GM18517 (cell line): ENCODE data around the gene SIGLEC9.

ENCODE experiments used
- ATAC-seq: cut with Tn5 transposase; IDR thresholded peaks from one replicate; pipeline ENCODE4 v1.9.1; 2021; ENCODE audit warnings: mild to moderate bottlenecking, moderate library complexity; ENCODE audit not compliant: unreplicated experiment

Gene SIGLEC9

DNA sequence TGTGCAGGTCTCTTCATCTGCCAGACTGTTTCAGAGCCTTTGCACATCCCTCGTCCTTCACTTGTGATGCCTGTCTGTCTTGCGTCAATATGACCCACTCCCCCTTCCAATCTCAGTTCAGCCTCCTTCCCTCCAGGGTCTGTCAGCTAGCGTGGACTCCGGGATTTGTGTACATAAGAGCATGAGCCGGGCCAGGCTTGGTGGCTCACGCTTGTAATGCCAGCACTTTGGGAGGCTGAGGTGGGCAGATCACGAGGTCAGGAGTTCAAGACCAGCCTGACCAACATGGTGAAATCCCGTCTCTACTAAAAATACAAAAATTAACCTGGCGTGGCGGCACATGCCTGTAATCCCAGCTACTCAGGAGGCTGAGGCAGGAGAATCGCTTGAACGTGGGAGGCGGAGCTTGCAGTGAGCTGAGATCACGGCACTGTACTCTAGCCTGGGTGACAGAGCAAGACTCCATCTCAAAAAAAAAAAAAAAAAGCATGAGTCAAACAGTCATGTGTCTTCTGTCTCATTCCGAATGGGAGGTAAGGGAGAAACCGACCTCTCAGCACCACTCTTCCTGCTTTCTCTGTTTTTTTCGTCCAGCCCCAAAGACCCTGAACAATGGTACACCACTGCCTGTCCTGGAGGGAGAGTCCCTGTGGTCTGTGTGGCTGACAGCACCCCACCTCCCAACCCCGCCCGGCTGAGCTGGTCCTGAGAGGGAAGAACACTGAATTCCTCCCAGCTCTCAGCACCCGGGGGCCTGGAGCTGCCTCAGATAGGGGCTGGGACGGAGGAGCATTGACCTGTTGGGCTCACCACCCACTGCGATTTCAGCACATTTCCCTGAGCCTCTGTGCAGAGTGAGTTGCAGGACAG, 2.4 kb upstream of the SIGLEC9 start:
- ATAC-seq: no peak

DNA sequence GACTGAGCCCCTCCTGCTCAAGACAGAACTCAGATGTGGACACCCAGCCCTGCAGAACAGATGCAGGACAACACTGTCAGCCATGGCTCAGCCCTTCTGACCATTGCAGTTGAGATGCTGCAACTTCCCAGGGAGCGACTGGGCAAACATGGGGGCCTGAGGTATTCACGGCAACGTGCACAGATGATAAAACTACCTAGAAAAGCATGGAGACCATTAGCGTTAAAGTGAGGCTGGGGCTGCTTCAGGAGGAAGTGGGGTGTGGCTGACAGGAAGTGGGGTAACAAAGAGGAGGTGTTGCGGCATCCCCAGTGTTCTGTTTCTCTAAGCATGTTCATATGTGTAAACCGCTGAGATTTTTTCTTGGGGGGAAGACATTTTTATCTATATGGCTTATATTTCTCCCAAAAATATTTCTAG, 1.3 kb upstream of the SIGLEC9 start:
- ATAC-seq: no peak

DNA sequence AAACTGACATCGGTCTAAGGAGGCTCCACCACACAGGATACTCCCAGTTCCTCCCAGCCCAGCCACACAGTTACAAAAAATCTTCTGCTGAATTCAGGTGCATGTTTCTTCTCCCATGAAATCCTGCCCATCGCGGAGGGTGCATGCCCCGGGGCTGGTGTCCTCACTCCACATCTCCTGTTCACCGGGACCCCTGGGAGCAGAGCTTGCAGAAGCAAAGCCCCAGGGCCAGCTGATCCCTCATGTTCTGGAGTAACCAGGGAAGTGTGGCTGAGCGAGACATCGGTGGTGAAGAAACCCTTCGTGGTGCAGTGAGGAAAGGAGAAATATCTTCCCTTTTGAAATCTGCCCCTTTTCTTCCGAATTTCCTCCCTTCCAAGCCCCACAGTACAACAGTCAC, 904 bp upstream of the SIGLEC9 start:
- ATAC-seq: no peak

DNA sequence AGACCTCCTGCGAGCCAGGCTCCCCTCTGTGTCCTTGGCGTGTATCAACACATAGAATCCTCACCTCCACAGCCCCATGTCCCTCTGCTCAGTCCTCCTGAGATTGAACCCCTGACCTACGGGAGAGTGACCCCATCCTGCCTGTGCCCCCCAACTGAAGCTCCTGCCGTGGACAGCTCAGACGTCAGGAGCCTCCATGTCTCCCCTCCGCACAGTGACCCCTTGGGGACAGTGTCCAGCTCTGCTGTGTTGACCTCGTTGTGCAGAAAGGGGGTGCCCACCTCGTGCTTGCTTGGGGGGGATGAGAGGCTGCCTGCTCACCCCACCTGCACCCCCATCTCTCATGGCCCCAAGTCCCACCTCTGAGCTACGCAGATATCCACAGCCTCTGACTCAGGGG, 490 bp upstream of the SIGLEC9 start:
- ATAC-seq: no peak

DNA sequence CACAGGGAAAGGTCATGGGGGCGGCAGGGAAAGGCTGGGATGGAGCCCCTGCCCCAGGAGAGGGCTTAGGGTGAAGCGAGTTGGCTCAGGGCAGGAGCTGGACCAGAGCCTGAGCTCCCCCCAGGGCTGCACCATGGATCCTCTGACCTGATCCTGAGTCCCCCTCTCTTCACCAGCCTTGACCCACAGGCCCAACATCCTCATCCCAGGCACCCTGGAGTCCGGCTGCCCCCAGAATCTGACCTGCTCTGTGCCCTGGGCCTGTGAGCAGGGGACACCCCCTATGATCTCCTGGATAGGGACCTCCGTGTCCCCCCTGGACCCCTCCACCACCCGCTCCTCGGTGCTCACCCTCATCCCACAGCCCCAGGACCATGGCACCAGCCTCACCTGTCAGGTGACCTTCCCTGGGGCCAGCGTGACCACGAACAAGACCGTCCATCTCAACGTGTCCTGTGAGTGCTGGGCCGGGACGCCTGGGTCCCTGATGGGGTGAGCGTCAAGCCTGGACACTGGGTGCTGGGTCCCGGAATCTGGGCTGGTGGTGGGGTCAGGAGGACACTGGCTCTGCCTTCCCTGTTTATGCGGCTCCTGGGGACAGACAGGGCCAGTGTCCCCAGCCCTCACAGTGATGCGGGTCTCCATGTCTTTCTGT, 842 bp downstream of the SIGLEC9 start:
- no peak for ATAC-seq

DNA sequence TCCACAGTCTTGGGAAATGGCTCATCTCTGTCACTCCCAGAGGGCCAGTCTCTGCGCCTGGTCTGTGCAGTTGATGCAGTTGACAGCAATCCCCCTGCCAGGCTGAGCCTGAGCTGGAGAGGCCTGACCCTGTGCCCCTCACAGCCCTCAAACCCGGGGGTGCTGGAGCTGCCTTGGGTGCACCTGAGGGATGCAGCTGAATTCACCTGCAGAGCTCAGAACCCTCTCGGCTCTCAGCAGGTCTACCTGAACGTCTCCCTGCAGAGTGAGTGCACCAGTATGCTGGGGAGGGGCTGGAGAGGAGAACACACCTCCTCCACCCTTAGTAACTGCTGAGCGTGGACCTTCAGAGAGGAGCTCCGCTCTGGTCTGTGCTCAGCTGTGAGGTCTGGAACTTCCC, 2.3 kb downstream of the SIGLEC9 start:
- no peak for ATAC-seq

DNA sequence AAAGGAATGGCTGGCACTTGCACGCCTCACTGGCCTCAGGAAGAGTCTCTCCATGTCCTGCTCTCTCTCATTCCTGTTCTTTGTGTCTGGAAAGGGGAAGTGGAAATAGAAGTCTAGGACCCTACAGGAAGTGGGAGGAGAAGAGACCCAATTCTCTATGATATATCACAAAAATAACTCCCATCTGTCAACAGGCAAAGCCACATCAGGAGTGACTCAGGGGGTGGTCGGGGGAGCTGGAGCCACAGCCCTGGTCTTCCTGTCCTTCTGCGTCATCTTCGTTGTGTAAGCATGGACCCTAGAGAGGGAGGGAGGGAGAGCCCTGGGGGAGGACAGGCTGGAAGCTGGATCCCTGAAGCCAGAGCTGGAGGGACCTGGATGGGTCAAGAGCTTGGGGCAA, 3.0 kb downstream of the SIGLEC9 start:
- ATAC-seq: no peak

DNA sequence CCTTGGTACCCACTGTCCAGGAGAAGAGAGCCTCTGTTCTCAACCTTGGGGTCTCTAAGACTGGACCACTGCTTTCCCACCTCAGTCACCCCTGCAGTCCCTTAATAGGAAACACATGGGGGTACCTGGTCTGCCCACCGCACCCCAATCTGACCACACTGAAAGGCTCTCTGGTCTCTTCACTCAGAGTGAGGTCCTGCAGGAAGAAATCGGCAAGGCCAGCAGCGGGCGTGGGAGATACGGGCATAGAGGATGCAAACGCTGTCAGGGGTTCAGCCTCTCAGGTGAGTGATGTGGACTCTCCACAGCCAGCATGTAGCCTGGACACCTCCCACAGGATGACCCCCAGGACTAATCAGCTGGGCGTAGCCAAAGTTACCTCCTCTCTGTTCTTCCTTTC, 3.5 kb downstream of the SIGLEC9 start:
- no peak for ATAC-seq

DNA sequence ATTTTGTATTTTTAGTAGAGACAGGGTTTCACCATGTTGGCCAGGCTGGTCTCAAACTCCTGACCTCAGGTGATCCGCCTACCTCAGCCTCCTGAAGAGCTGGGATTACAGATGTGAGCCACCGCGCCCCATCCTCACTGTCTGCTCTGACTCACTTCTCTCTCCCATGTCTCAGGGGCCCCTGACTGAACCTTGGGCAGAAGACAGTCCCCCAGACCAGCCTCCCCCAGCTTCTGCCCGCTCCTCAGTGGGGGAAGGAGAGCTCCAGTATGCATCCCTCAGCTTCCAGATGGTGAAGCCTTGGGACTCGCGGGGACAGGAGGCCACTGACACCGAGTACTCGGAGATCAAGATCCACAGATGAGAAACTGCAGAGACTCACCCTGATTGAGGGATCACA, 5.0 kb downstream of the SIGLEC9 start:
- ATAC-seq: no peak

DNA sequence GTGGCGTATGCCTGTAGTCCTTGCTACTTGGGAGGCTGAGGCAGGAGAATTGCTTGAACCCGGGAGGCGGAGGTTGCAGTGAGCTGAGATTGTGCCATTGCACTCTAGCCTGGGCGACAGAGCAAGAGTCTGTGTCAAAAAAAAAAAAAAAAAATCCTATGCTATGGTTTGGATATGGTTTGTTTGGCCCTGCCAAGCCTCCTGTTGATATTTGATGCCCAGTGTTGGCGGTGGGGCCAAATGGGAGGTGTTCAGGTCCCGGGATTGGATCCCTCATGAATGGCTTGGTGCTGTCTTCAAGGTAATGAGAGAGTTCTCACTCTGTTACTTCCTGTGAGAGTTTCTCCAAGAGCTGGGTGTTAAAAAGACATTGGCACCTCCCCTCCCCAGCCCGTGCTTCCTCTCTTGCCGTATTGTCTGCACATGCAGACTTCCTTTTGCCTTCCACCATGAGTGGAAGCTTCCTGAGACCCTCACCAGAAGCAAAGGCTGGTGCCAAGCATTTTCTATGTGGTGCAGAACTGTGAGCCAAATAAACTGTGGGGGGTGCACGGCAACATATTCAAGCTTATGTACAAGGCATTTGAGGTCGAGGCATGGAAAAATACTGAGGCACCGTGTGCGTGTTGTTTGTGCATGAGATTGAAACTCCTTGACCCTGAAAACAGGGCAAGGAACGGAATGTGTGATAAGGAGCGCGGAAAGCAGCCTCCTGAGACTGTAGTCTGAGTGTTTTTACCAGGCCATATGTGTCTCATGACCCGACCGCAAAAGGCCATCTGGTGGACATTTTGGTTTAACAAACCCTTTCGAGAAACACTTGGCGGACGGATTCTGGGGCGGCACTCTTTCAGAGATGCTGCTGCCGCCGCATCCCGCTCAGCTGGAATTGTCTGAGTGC, 7.3 kb downstream of the SIGLEC9 start:
- ATAC-seq: no peak

DNA sequence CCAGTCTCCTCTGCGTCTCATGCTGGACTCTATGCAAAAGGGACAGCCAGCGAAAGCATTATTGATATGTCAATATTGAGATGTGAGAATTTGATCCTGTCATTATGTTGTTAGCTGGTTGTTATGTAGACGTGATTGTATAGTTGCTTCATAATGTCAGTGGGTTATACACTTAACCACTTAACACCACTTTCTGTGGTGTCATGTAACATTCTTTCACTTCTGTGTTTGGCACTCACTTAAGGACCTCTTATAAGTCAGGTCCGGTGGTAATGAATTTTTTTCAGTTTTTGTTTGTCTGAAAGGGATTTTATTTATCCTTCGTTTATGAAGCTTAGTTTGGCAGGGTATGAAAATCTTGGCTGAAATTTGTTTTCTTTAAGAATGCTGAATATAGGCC, 10.3 kb downstream of the SIGLEC9 start:
- no peak for ATAC-seq

DNA sequence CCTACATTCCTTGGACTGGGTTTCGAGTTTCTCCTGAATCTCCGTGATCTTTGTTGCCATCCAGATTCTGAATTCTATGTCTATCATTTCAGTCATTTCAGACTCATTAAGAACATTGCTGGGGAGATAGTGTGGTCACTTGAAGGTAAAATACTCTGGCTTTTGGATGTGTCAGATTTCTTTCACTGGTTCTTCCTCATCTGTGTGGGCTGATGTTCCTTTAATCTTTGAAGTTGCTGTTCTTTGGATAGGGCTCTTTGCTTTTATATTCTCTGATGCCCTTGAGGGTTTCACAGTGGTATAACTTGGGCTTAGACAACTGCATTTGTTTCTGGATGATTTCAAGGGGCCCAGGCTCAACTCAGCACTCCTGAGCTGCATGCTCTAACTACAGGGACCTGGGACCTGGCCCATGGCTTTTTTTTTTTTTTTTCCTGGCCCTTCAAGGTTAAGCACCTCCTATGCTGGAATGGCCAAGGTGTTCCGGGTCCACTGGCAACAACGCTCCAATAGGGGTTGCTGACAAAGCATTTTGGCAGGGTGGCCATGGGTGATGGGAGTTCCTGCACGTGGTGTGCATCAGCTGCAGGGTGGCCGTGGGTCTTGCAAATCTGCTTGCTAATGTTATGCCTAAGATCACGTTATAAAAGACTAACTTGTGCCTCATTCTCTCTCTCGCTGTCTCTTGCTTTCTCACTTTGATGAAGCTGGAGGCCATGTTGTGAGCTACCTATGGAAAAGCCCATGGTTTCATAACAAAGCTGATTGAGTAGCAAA, 11.5 kb downstream of the SIGLEC9 start:
- ATAC-seq: no peak

DNA sequence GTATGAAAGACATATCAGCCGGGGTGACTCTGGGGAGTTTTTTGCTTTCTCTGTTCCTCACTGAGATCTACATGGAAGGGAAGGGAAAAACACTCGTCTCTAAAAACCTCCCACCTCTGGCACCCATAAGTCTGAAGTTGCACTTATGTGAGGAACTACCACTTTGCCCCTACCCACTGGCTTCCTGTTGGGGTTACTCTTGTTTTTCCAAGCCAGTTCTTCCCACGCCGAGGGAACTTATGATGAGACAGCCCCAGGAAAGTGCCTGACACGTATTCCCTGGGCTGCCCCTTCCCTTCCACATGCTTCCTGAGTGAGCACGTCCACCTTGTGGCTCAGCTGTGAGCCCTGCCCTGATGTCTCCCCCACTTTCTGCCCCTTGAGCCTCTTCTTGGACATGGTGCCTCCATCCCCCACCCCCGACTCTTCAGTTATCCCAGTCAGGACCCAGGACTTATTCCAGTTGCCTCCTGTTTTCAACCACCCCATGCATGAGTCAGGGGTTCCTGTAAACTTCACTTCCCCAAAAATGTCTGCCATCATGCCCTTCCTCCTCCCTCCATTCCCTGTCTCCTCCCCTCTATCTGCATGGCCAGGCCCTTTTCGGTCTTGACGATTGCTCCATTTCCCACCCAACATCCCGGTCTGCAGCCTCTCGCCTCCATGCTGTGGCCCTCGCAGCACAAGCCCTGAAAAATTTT, 12.3 kb downstream of the SIGLEC9 start:
- no peak for ATAC-seq

DNA sequence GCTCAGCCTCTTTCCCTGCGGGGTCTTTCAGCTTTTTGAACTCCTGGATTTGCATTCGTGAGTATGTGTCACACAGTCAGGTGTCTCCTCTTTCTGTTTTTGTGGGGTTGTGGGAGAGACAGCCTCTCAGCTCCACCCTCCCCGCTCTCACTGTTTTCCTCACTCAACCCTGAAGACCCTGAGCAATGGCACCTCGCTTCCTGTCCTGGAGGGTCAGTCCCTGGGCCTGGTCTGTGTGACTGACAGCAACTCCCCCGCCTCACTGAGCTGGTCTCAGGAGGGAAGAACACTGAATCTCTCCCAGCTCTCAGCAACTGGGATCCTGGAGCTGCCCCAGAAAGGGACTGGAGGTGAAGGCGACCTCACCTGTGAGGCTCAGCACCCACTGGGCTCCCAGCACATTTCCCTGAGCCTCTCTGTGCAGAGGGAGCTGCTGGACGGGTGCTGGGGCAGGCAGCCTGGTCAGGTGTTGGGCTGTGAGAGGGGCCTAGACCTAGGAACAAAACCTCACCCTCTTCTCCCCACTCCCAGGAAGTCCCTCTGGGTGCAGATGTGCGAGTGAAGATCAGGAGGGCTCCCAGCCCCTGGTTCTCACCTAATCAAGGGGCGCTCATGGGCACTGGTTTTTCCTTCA, 13.2 kb downstream of the SIGLEC9 start:
- no peak for ATAC-seq

DNA sequence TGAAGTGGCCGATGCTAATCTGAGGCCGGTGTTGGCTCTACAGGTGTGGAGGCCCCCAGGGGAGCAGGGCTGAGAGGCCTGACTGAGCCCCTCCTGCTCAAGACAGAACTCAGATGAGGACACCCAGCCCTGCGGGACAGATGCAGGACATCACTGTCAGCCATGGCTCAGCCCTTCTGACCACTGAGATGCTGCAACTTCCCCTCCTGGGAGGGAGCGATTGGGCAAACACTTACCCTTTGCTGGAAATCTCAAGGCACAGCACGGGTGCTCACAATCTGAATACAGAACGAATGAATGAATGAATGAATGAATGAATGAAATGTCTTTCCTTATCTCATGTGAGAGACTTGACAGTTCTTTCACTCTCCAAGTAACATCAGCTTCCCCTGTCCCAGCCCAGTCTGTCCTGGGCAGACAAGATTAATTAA, 13.9 kb downstream of the SIGLEC9 start:
- no peak for ATAC-seq

DNA sequence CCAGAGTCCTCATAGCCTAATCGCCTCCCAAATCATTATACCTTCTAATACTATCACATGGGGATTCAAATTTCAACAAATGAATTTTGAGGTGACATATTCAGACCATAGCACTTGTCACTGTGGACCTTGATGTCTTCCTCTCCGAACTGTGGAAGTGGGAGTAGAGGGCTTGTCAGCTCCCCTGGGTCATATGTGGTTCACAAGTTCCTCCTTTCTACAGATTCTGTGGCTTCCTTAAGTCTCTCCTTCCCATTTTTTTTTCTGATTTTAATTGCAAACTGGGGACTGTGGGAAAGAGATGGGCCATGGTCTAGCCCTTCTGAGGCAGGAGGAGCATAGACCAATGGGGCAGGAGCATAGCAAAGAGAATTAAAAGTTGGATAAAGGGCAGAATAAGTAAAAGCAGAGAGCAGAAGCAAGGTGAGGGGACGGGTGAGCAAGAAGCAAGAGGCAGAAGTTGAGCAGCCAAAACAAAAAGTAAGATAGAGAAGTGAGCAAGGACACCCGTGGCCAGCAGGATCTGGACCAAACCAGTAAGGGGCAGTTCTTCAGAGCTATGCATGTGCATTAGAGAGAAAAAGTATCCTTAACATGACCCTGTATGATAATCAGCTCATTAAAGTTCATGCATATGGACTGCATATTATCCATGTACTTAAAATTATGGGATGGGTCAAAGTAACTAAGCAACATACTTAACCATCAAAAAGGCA, 14.8 kb downstream of the SIGLEC9 start:
- no peak for ATAC-seq

DNA sequence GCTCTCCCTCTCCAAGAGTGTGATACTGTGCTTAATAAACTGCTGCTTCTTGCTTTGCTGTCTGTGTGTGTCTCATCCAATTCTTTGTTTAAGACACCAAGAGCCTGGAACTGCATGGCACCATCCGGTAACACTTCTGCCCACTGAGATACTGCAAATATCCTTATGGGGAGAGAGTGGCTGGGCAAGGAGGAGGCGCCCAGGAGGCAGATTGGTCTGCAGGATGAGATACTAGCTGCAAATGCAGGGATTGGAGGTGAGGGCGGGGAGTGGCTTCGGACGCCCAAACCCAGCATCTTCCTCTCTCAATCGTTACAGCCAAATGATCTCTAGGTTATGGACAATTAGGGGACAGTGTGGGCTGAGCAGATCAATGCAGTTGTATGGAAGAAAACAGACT, 15.7 kb downstream of the SIGLEC9 start:
- ATAC-seq: no peak

DNA sequence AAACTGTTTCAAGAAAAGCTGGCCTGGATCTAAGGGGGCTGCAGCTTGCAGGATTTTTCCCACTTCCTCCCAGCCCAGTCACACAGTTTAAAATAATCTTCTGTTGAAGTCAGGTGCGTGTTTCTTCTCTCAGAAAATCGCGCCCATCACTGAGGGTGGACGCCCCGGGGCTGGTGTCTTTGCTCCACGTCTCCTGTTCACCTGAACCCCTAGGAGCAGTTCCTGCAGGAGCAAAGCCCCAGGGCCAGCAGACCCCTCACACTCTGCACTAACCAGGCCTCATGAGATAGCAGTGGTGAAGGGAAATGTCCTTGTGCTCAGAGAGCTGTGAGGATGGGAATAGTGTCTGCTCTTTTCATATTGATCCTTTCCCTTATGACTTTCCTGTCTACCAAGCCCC, 16.5 kb downstream of the SIGLEC9 start:
- ATAC-seq: no peak

DNA sequence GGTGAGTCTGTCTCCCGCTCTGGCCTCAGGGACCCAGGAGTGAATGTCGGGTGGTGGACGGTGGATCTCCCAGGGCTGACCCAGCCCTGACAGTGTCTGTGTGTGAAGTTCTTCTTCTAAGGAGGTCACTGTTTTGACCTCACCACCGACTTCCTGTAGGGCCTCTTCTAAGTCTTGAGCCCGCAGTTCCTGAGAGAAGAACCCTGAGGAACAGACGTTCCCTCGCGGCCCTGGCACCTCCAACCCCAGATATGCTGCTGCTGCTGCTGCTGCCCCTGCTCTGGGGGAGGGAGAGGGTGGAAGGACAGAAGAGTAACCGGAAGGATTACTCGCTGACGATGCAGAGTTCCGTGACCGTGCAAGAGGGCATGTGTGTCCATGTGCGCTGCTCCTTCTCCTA, 17.4 kb downstream of the SIGLEC9 start, which contains the start of gene SIGLEC7:
Gene SIGLEC7, plus strand, starts transcription at position 183 of the 400 bp plus-strand sequence. Its CDS starts 69 bp downstream, at position 252.
- no peak for ATAC-seq
